ENCODE results near the gene HNRNPA3.

DNA sequence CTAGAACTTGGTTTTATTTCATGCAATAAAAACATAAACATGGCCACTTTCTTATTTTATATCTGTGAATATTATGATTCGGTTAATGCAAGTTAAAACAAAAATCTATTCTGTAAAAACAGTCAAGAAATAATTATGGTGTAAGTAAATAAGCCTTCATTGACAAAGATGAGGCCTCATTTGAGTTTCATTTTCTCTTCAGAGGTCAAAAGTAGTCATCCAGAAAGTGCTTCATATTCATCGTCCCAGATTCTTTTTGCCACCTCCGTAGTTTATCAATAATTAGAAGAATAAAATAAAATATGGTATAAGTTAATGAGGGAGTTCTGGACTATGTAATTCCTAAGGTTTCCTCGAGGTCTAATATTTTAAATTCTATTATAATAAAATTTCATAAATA, 19.4 kb upstream of the HNRNPA3 start:
- no peak for TF ChIP-seq CTCF (CRISPR knock-in tag; IDR thresholded peaks at IDR 0.05)
- TF ChIP-seq NFATC3 (CRISPR knock-in tag; IDR thresholded peaks at IDR 0.05), result no peak
- no peak for TF ChIP-seq PRDM10 (CRISPR knock-in tag; IDR thresholded peaks at IDR 0.05; ENCODE audit: low read depth)
- no peak for TF ChIP-seq NFYC (CRISPR knock-in tag; IDR thresholded peaks at IDR 0.05)
- TF ChIP-seq POLR2A (IDR thresholded peaks at IDR 0.05; ENCODE audit: insufficient read depth in 1 of 2, low read depth in 2 of 2, low read length in 2 of 2), result no peak
- TF ChIP-seq PATZ1 (CRISPR knock-in tag; IDR thresholded peaks at IDR 0.05), result no peak
- TF ChIP-seq ZNF614 (CRISPR knock-in tag; IDR thresholded peaks at IDR 0.05; ENCODE audit: borderline replicate concordance), result no peak
- TF ChIP-seq POLR2AphosphoS2 (IDR thresholded peaks at IDR 0.05; ENCODE audit: low read depth, low read length), result no peak
- TF ChIP-seq EP300 (IDR thresholded peaks at IDR 0.05; ENCODE audit: low read depth in 2 of 2, low read length in 2 of 2), result no peak
- no peak for TF ChIP-seq EP300 (CRISPR knock-in tag; IDR thresholded peaks at IDR 0.05; ENCODE audit: borderline replicate concordance)
- no peak for TF ChIP-seq MIXL1 (CRISPR knock-in tag; IDR thresholded peaks at IDR 0.05)
- TF ChIP-seq POLR2AphosphoS5 (IDR thresholded peaks at IDR 0.05; ENCODE audit: low read depth, low read length), result no peak
- TF ChIP-seq, protein P1, sequence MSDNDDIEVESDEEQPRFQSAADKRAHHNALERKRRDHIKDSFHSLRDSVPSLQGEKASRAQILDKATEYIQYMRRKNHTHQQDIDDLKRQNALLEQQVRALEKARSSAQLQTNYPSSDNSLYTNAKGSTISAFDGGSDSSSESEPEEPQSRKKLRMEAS (IDR thresholded peaks at IDR 0.05), result no peak
- no peak for TF ChIP-seq ZFX (CRISPR knock-in tag; IDR thresholded peaks at IDR 0.05; ENCODE audit: low read depth)
- no peak for TF ChIP-seq MYC (CRISPR knock-in tag; IDR thresholded peaks at IDR 0.05; ENCODE audit: borderline replicate concordance)

Measured in HepG2 (cell line).